Breast epithelium (tissue), 3 donors: ENCODE measurements around the gene COL7A1.

ENCODE experiments used
- CTCF ChIP-seq, 3 donors: fragments of 450-650 bp; IDR thresholded peaks; one replicate each; pipeline ENCODE4 v1.5.1; 2016 to 2017; ENCODE audit warnings: antibody characterized with exemption in 3 of 3, mild to moderate bottlenecking in 3 of 3, moderate library complexity in 3 of 3
- POLR2A ChIP-seq: fragments of 450-650 bp; IDR thresholded peaks from one replicate; pipeline ENCODE4 v1.6.1; 2016; ENCODE audit warnings: antibody characterized with exemption, mild to moderate bottlenecking, moderate library complexity

GRCh38 chr3:48612309-48612708, 17.2 kb upstream of the COL7A1 start:
- TF ChIP-seq CTCF (IDR thresholded peaks at IDR 0.05) (no peak), POLR2A (no peak)
